ENCODE results near the gene TCFL5.

Gene TCFL5

DNA sequence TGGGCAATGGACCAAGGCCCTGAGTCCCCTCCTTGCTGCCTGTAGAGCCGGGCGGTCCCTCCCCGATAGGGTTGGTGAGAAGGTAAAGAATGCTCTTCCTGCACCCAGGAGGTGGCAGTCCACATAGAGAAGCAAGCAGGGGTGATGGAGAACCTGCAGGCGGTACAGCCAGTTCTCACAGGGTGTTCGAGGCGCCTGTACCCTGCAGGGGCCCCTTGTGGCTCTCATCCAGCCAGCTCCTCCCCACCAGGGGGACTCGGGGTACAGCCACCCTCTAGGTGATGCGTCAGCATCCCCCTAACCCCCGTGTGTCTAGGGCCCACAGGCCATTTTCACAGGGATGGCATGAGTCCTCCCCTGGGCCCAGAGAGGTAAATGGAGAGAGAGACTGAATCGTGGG, 49.9 kb downstream of the TCFL5 start:
- Histone ChIP-seq H3K36me3 (replicated peaks; ENCODE audit: insufficient read depth, low read length) (0 out of 2 replicates have a peak, but pooled peaks cover 2% of the 10 kb centered on the region), H3K27ac (ENCODE audit: low read length) (no peak overlapping the region), H3K27me3 (replicated peaks; ENCODE audit: insufficient read depth, low read length) (peaks cover 23% of the 10 kb centered on the region), H3K9me2 (replicated peaks; ENCODE audit: insufficient read depth, low read length) (no peaks in the 10 kb centered on the region), H4K20me1 (ENCODE audit: insufficient read depth, low read length) (no peaks in the 10 kb centered on the region), H3K9ac (ENCODE audit: low read length) (no peak overlapping the region), H3F3A (ENCODE audit: insufficient read depth, low read length) (no peaks in the 10 kb centered on the region), H3K4me3 (ENCODE audit: low read length) (no peak overlapping the region), H2AFZ (ENCODE audit: low read length) (no peak overlapping the region), H3K4me2 (ENCODE audit: low read depth, low read length) (no peak overlapping the region), H3K4me1 (ENCODE audit: low read length) (no peaks in the 10 kb centered on the region), H3K9me3 (replicated peaks; ENCODE audit: insufficient read depth, low read length) (no peaks in the 10 kb centered on the region), H3K79me2 (ENCODE audit: low read length) (peaks cover 9% of the 10 kb centered on the region)
- TF ChIP-seq EZH2phosphoT487 (IDR thresholded peaks at IDR 0.05; ENCODE audit: low read length) (no peak), EZH2 (optimal IDR thresholded peaks at IDR 0.05; ENCODE audit: low read depth, low read length) (no peak)
- TF ChIP-seq, protein P1, sequence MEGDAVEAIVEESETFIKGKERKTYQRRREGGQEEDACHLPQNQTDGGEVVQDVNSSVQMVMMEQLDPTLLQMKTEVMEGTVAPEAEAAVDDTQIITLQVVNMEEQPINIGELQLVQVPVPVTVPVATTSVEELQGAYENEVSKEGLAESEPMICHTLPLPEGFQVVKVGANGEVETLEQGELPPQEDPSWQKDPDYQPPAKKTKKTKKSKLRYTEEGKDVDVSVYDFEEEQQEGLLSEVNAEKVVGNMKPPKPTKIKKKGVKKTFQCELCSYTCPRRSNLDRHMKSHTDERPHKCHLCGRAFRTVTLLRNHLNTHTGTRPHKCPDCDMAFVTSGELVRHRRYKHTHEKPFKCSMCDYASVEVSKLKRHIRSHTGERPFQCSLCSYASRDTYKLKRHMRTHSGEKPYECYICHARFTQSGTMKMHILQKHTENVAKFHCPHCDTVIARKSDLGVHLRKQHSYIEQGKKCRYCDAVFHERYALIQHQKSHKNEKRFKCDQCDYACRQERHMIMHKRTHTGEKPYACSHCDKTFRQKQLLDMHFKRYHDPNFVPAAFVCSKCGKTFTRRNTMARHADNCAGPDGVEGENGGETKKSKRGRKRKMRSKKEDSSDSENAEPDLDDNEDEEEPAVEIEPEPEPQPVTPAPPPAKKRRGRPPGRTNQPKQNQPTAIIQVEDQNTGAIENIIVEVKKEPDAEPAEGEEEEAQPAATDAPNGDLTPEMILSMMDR (IDR thresholded peaks at IDR 0.05; ENCODE audit: low read length), result no peak
- no peak for DNase-seq

DNA sequence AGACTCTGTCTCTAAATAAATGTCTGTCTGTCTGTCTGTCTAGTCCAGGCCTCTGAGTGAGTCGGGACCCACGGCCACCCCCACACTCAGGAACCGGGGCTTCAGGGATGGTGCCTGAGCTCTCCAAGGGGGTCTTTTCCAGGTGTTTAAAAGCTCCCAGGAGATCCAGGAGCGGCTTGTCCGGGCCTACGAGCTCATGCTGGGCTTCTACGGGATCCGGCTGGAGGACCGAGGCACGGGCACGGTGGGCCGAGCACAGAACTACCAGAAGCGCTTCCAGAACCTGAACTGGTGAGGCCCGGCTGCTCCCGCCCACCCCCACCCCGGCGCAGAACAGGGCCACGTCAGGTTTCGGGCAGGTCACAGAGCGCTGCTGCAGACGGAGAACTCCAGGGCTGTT, 50.3 kb downstream of the TCFL5 start:
- H3K27ac ChIP-seq (ENCODE audit: low read length), result no peak overlapping the region
- H3K4me2 ChIP-seq (ENCODE audit: low read depth, low read length), result no peak overlapping the region
- 0 out of 2 replicates have a peak, but pooled peaks cover 2% of the 10 kb centered on the region for H3K36me3 ChIP-seq (replicated peaks; ENCODE audit: insufficient read depth, low read length)
- no peak overlapping the region for H3K9ac ChIP-seq (ENCODE audit: low read length)
- peaks cover 13% of the 10 kb centered on the region for H3K79me2 ChIP-seq (ENCODE audit: low read length)
- H3K4me1 ChIP-seq (ENCODE audit: low read length), result no peaks in the 10 kb centered on the region
- DNase-seq, result no peak
- no peak overlapping the region for H3K4me3 ChIP-seq (ENCODE audit: low read length)
- H3K27me3 ChIP-seq (replicated peaks; ENCODE audit: insufficient read depth, low read length), result peaks cover 19% of the 10 kb centered on the region
- H3K9me2 ChIP-seq (replicated peaks; ENCODE audit: insufficient read depth, low read length), result no peaks in the 10 kb centered on the region
- no peak overlapping the region for H2AFZ ChIP-seq (ENCODE audit: low read length)
- TF ChIP-seq, protein P1 (IDR thresholded peaks at IDR 0.05; ENCODE audit: low read length), result no peak
- TF ChIP-seq EZH2 (optimal IDR thresholded peaks at IDR 0.05; ENCODE audit: low read depth, low read length) (no peak), EZH2phosphoT487 (IDR thresholded peaks at IDR 0.05; ENCODE audit: low read length) (no peak)
- no peaks in the 10 kb centered on the region for H3K9me3 ChIP-seq (replicated peaks; ENCODE audit: insufficient read depth, low read length)
- no peaks in the 10 kb centered on the region for H4K20me1 ChIP-seq (ENCODE audit: insufficient read depth, low read length)
- no peaks in the 10 kb centered on the region for H3F3A ChIP-seq (ENCODE audit: insufficient read depth, low read length)

DNA sequence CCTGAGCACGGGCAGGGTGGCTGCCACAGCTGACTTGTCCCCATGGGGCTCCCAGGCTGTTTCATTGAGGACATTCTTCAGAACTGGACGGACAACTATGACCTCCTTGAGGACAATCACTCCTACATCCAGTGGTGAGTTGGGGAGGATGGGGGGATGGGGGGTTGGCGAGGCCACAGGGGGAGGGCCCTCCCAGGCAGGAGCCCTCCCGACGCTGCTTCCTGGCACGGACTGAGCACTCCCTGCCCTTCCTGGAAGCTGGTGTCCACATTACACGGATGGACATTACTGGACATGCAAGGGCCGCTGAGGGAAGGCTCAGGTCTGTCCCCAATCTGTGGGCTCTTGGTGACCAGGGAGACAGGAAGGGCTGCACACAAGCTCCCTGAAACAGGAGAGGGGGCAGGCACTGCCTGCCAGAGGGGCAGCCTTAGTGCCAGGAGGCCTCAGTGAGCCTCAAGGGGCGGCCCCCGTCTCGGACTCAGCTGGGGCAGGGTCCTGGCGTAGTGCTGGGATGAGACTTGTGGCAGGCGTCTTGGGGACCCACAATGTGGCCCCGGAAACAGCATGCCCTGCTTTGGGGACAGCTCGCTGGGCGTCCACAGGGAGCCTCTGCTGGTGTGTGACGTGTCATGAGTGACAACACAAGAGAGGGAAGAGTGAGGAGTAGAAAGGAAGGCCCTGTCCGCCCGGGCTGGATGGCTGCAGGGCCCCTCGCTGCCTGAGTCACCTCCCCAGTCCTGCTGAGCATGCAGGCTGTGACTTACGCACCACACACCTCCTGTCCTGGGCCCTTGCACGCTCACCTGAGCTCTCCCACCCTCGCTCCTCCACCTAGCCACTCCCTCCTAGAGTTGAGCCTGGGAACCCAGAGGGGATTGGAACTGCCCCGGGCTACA, 51.8 kb downstream of the TCFL5 start:
- Histone ChIP-seq H3K27ac (ENCODE audit: low read length) (no peak overlapping the region), H3F3A (ENCODE audit: insufficient read depth, low read length) (no peaks in the 10 kb centered on the region), H3K36me3 (replicated peaks; ENCODE audit: insufficient read depth, low read length) (0 out of 2 replicates have a peak, but pooled peaks cover 2% of the 10 kb centered on the region), H4K20me1 (ENCODE audit: insufficient read depth, low read length) (no peaks in the 10 kb centered on the region), H3K4me1 (ENCODE audit: low read length) (0 out of 2 replicates have a peak, but pooled peaks cover 6% of the 10 kb centered on the region), H3K79me2 (ENCODE audit: low read length) (peaks cover 23% of the 10 kb centered on the region), H3K4me3 (ENCODE audit: low read length) (no peak overlapping the region), H2AFZ (ENCODE audit: low read length) (no peak overlapping the region), H3K27me3 (replicated peaks; ENCODE audit: insufficient read depth, low read length) (peaks cover 4% of the 10 kb centered on the region; the same call in 1 of the 2 replicates), H3K9me3 (replicated peaks; ENCODE audit: insufficient read depth, low read length) (no peaks in the 10 kb centered on the region), H3K4me2 (ENCODE audit: low read depth, low read length) (no peak overlapping the region), H3K9me2 (replicated peaks; ENCODE audit: insufficient read depth, low read length) (no peaks in the 10 kb centered on the region), H3K9ac (ENCODE audit: low read length) (no peak overlapping the region)
- DNase-seq, result no peak
- TF ChIP-seq, protein P1 (IDR thresholded peaks at IDR 0.05; ENCODE audit: low read length), result no peak
- no peak for TF ChIP-seq EZH2 (optimal IDR thresholded peaks at IDR 0.05; ENCODE audit: low read depth, low read length)
- TF ChIP-seq EZH2phosphoT487 (IDR thresholded peaks at IDR 0.05; ENCODE audit: low read length), result no peak
